Cortex of kidney (tissue), 1 donor: ENCODE data around the gene AFF3.

ENCODE experiments used
- DNase-seq: peaks from one replicate; lab custom pipeline; 2025; lab: John Stamatoyannopoulos, UW

Gene AFF3

GRCh38 chr2:99821572-99821971 lies 320.8 kb downstream of the AFF3 start:
- no peak for DNase-seq

- no peak for DNase-seq
Observed at GRCh38 chr2:99821039-99821438, 321.4 kb downstream of the AFF3 start.

- DNase-seq: no peak
Observed at GRCh38 chr2:99819766-99820165, 322.6 kb downstream of the AFF3 start.

GRCh38 chr2:99818842-99819241 lies 323.5 kb downstream of the AFF3 start:
- no peak for DNase-seq

DNA sequence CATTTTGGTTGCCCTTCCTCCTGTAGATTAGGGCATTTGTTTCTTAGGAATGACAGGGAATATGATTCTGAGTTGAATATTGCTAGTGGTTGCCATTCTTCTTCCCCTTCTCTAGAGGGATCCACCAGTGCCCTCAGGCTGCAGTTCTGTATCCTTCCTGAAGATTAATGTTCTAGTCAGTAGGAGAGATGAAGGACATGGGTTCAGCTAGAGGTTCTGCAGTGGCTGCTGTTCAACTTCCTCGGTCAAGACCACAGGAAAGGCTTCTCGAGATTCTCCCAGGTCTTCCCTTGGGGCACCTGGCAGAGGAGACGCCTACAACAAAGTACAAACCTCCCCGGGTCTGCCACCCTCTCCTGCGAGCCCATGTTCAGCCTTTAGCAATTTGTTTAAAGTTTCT lies 325.5 kb downstream of the AFF3 start:
- no peak for DNase-seq

DNA sequence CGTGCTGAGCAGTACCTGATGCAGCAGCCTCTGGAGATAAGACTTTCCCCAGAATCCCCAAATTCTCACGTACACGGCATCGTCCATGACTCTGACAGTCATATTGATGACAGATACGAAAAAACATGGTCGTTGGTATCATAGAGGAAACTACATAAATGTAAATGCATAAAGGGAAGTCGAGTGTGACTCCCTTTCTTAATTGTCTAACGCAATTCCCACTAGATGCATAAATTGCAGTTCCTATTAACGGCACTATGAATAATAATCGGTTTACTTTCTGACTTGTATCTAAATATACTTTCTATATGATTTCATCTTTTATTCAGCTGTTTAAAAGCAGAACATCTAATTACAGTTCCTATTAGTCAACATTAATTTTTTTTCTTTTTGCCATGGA lies 330.0 kb downstream of the AFF3 start:
- no peak for DNase-seq

DNA sequence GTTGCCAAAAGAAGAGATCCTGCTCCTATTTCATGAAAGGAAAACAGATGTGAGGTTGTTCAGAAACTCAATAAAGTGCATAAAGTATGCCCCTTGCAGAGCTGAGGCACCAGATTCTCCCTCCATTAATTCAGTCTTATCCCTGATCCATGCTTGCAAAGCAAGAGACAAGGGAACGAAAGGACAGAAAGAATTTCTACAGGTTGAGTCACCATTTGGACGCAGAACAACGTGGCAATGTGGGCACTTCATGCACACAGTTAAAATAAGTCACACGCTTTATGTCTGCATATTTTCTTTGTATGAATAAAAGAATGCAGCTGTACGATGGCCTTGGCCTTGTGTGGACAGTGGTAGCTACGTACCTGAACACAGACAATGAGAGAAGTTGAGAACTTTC lies 330.8 kb downstream of the AFF3 start:
- DNase-seq: no peak

- DNase-seq: no peak
Observed at GRCh38 chr2:99810225-99810624, 332.2 kb downstream of the AFF3 start.

DNA sequence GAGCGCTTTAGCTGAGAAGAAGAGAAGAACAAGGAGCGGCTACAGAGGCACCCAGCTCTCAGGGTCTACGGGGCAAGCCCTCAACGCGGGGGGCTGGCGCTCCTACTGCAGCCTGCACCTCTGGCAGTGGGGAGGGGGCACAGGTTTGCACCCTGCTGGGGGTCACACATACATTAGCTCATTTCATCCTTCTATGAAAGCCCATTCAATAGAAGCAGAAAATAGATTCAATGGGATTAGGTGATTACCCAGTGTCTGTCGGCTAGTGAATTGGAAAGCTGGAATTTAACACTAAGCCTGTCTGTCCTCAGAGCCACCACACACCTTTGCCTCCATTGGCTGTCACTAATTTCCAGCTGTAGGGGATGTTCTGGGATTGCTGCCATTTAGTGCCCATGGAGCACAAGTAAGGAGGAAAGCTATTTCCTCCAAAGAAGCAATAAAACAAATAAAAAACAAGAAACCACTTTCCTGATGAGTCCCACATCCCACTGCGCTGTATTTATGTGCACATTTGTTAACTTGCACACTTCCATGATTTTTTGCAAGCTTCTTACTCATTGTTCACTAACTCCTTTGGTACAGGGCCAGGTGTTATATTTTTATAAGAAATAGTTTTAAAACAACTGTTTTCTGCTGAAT lies 333.0 kb downstream of the AFF3 start:
- no peak for DNase-seq

DNA sequence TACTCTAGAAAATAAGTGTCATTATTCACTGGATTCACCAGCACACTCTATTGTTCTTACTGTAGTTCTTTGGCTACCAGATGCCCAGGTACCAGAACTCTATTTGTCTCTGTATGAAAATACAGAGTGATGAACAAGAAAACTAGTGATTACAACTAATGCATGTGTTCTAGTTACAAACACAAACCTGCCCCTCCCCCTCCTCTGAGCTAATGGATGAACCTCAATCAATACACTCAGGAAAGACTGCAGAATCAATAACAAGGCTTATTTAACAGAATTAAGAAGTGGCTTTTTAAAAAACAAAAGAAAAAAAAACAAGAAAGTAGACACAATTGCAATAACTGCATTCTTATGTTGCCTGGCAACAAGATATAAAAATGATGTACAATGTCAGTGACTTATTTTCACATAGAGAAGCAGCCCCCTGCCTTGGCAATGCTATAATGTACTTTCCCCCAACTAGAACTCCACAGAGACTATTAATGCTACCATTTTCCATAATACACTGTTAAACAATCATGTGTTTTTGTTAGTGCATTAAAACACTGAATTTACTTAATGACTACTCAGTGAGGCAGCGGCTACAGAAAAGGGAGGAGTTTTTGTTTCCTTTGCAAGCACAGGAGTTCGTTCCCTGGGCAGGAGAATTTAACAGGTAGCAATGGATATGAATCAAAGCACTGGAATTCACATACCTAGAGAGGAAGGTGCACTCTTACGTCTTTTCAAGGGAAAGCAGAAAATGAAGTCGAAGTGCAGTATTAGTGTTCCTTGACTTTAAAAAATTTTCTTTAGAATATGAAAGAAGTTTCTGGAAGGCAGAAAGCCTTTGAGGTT lies 333.8 kb downstream of the AFF3 start:
- no peak for DNase-seq

DNA sequence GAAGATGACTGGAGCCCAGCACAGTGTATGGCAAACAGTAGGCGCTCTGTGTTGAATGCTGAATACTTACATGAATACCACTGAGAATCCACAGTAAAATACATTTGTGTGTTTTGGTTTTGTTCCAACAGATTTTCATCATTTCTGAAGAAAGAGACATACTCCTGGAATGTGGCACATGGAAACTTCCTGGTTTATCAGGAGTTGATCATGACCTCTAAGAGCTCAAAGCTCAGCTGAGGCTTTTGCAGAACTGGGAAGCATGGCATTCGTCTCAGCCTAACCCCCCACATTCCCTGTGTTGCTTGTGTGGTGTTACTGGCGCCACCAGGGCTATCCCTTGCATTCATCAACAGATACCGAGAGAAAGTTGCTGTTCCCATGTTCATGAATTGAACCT lies 335.6 kb downstream of the AFF3 start:
- DNase-seq: no peak

- DNase-seq: no peak
Observed at GRCh38 chr2:99805930-99806476, 336.4 kb downstream of the AFF3 start.

GRCh38 chr2:99803846-99804245 lies 338.5 kb downstream of the AFF3 start:
- DNase-seq: no peak

DNA sequence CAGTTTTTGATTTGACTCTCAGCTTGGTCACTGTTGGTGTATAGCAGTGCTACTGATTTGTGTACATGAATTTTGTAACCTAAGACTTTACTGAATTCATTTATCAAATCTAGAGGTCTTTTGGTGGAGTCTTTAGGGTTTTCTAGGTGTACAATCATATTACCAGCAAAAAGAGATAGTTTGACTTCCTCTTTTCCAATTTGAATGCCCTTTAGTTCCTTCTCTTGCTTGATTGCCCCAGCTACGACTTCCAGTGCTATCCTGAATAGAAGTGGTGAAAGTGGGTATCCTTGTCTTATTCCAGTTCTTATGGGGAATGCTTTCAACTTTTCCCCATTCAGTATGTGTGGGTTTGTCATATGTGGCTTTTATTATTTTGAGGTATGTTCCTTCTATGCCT lies 339.7 kb downstream of the AFF3 start:
- no peak for DNase-seq

GRCh38 chr2:99801327-99801901 lies 341.0 kb downstream of the AFF3 start:
- DNase-seq: no peak

GRCh38 chr2:99797475-99797874 lies 344.9 kb downstream of the AFF3 start:
- no peak for DNase-seq

DNA sequence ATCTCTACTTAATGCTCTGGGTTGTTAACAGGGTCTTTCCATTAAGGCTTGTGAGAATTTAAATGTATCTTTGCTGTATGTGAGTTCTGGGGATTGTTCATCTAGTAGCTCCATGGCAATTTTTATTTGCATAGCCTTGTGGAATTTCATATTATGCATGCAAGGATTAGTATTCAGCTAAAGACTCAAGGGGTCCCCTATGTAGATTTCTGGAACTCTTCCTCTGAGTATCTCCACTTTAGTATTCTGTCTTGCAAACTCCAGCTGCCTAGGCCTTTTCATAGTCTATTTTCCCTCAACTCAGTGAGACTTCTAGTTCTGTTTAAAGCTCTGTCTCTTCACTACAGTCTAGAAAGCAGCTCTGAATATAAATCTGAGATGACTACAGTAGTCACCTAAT lies 348.0 kb downstream of the AFF3 start:
- no peak for DNase-seq

DNA sequence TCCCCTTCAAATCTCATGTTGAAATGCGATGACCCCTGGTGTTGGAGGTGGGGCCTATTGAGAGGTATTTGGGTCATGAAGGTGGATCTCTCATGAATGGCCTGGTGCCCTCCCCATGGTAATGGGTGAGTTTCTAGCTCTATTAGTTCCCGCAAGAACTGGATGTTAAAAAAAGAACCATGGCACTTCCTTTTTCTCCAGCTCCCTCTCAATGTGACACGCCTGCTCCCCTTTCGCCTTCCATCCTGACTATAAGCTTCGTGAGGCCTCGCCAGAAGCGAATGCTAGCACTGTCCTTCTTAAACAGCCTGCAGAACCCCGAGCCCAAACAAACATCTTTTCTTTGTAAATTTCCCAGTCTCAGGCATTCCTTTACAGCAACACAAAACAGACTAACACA lies 349.4 kb downstream of the AFF3 start:
- no peak for DNase-seq

DNA sequence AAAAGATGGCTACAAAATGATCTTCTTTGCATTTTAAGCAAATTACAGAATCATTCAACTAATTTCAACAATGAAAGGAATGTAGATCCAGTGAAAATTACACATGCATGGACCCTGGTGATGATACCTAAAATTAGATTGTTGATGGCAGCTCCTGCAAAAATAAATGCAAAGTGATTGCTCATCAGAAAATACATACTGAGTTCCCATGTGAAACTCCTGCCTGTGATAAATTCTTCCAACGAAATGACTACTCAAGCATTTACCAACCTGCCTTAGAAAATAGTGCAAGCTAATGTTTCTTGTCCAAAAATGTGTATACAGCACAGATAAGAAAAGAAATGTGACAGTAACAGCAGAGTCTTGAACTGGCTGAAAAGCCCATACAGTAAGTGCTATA lies 352.5 kb downstream of the AFF3 start:
- DNase-seq: no peak

DNA sequence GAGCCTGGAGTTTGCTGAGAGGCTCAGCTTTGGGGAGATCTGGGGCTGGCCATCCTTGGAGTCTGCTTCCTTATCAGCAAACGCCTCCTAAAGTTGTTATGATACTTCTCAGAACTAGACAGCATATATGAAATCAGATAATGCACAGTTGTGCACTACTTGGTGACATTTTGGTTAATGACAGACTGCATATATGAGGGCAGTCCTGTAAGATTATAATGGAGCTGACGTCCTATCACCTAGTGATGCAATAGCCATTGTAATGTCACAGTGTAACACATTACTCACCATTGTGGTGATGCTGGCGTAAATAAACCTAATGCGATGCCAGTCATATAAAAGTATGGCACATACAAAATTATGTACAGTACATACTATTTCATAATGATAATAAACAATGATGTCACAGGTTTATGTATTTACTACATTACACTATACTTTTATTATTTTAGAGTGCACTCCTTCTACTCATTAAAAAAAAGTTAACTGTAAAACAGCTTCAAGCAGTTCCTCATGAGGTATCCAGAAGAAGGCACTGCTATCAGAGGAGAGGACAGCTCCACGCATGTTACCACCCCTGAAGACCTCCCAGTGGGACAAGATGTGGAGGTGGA lies 354.5 kb downstream of the AFF3 start:
- no peak for DNase-seq

- DNase-seq: no peak
Observed at GRCh38 chr2:99786636-99787390, 355.6 kb downstream of the AFF3 start.

DNA sequence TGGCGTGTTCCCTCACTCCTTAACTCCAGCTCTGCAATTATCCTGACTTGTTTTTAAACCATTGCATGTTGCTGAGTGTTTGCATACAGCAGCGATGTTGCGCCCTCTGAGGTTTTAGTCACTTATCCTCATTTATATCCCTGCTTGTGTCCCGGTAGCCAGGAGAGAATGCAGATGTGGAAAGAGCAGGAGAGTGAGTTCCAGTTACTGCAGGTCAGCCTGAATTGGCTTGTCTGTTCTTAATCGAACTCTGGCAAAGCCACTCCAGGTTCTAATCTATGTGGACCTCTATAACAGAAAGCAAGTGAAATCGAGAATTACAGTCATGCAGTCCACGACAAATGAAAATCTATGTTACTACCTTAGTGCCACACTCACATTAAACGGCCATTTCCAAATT lies 357.4 kb downstream of the AFF3 start:
- no peak for DNase-seq
